Calu3 (cell line): ENCODE measurements around the gene UTS2. TPM values are rescaled to one million over a fixed set of nuclear protein-coding genes. Genes with fewer than 3 reads are reported as not detected.

Experiments used
- BruUV-seq: library from RNA; stranded (reverse); fragments of 400-500 nt; replicated peaks from 2 replicates; lab custom pipeline; 2021; lab: Mats Ljungman, UMichigan
- CTCF ChIA-PET: fragments of 300-600 bp; sonication (Branson Sonifier 250); formaldehyde crosslinking; loops from one replicate; lab custom pipeline; 2022; ENCODE audit warnings: antibody characterized with exemption; lab: Charles Lee
- DNase-seq: peaks from one replicate; pipeline ENCODE4 v3.0.0; 2022
- H3K27ac Mint-ChIP-seq: one replicate; pipeline ENCODE4 v1.8.0; 2022; ENCODE audit warnings: mixed read lengths; ENCODE audit not compliant: unreplicated experiment
- H3K27me3 Mint-ChIP-seq: one replicate; pipeline ENCODE4 v1.8.0; 2022; ENCODE audit warnings: mixed read lengths; ENCODE audit not compliant: unreplicated experiment
- H3K36me3 Mint-ChIP-seq: one replicate; pipeline ENCODE4 v1.8.0; 2022; ENCODE audit warnings: mild to moderate bottlenecking, moderate library complexity, mixed read lengths; ENCODE audit not compliant: insufficient read depth, unreplicated experiment
- H3K4me1 Mint-ChIP-seq: one replicate; pipeline ENCODE4 v1.8.0; 2022; ENCODE audit warnings: mild to moderate bottlenecking, low read depth, mixed read lengths; ENCODE audit not compliant: unreplicated experiment
- H3K4me3 Mint-ChIP-seq: one replicate; pipeline ENCODE4 v1.8.0; 2022; ENCODE audit warnings: mild to moderate bottlenecking, low read depth, moderate library complexity, mixed read lengths; ENCODE audit not compliant: unreplicated experiment
- H3K9me3 Mint-ChIP-seq: one replicate; pipeline ENCODE4 v1.8.0; 2022; ENCODE audit warnings: low read depth, mixed read lengths; ENCODE audit not compliant: unreplicated experiment
- intact Hi-C: fragments of 100-400 bp; cut with micrococcal nuclease; formaldehyde crosslinking; loops from one replicate; pipeline ENCODE4 v1.10.0; 2022; ENCODE audit not compliant: unreplicated experiment
- total RNA-seq: library from RNA; stranded (reverse); gene quantifications from 2 replicates; pipeline ENCODE4 v1.2.3, GENCODE V29; 2022
- TF ChIP-seq, protein P1 (sequence below): fragments of 200-600 bp; IDR thresholded peaks from one replicate; pipeline ENCODE4 v1.8.0; 2022; ENCODE audit warnings: antibody characterized with exemption; ENCODE audit not compliant: unreplicated experiment

The UTS2 gene
- total RNA-seq, 1 experiment from 2014 or later = not detected

DNA sequence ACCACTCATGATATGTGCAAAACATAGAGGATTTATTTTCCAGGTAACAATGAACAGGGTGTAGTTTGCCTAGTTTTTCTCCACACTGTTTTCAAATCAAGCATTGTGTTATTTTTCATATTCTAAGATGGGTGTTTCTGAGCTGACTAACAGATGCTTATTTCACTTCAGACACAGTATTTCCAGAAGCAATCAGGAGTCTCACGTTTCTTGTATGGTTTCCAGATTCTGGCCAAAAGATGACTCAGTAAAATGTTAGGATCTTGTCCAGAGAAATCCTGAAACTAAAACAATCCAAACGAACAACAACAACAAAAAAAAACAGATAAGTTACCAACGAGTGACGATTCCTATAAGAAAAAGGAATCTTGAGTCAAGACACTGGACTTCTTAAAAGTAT, 5.3 kb downstream of the UTS2 start:
- Mint-ChIP-seq H3K9me3 (no peaks in the 10 kb centered on the region), H3K36me3 (no peaks in the 10 kb centered on the region), H3K4me3 (no peak overlapping the region), H3K4me1 (no peaks in the 10 kb centered on the region), H3K27ac (no peak overlapping the region), H3K27me3 (no peaks in the 10 kb centered on the region)
- BruUV-seq = no TSS peak
- TF ChIP-seq, protein P1, sequence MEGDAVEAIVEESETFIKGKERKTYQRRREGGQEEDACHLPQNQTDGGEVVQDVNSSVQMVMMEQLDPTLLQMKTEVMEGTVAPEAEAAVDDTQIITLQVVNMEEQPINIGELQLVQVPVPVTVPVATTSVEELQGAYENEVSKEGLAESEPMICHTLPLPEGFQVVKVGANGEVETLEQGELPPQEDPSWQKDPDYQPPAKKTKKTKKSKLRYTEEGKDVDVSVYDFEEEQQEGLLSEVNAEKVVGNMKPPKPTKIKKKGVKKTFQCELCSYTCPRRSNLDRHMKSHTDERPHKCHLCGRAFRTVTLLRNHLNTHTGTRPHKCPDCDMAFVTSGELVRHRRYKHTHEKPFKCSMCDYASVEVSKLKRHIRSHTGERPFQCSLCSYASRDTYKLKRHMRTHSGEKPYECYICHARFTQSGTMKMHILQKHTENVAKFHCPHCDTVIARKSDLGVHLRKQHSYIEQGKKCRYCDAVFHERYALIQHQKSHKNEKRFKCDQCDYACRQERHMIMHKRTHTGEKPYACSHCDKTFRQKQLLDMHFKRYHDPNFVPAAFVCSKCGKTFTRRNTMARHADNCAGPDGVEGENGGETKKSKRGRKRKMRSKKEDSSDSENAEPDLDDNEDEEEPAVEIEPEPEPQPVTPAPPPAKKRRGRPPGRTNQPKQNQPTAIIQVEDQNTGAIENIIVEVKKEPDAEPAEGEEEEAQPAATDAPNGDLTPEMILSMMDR = no peak
- no peak for DNase-seq
- CTCF ChIA-PET = no interaction called here
- intact Hi-C loops = no loop called here

DNA sequence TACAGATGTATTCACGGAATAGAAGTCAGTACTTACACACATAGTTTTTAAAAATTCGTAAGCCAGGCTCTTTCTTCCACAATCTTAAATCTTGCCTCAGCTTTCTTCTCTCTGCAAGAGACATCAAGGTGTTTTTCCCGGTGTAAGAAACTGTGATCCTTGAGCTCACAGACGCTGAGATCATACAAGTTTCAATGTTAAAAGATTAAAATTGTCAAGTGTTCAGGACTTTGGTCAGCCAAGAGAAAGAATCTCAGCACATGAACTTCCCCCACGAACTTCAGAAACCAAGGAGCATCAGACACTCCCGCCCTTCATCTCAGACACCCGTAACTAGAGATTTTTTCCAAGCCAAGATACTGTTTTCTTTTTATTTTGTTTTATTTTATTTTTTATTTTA, 6.2 kb downstream of the UTS2 start:
- no peak overlapping the region for H3K27ac Mint-ChIP-seq
- no peaks in the 10 kb centered on the region for H3K4me1 Mint-ChIP-seq
- no TSS peak for BruUV-seq
- DNase-seq = no peak
- no peaks in the 10 kb centered on the region for H3K36me3 Mint-ChIP-seq
- intact Hi-C loops = no loop called here
- no peak overlapping the region for H3K4me3 Mint-ChIP-seq
- H3K9me3 Mint-ChIP-seq = no peaks in the 10 kb centered on the region
- no peaks in the 10 kb centered on the region for H3K27me3 Mint-ChIP-seq
- TF ChIP-seq, protein P1 = no peak
- CTCF ChIA-PET = no interaction called here

DNA sequence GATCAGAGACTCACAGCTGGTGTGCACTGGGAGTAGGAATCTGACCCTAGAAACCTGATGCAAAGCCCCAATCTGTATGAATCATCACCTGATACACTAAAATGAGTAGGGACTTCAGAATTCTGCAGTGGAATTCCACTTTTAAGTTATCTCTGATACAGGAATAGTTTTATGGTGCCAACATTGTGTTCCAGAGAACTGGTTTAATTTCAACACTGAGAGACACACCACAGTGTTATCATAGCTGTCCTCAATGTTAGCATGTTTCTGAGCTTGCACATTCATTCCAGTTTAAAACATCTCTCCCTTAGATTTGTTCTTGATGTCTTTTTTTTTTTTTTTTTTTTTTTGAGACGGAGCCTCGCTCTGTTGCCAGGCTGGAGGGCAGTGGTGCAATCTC, 7.1 kb downstream of the UTS2 start:
- intact Hi-C loops = no loop called here
- H3K27me3 Mint-ChIP-seq = no peaks in the 10 kb centered on the region
- CTCF ChIA-PET = no interaction called here
- H3K4me1 Mint-ChIP-seq = no peaks in the 10 kb centered on the region
- H3K27ac Mint-ChIP-seq = no peak overlapping the region
- BruUV-seq = no TSS peak
- TF ChIP-seq, protein P1 = no peak
- H3K36me3 Mint-ChIP-seq = no peaks in the 10 kb centered on the region
- no peak overlapping the region for H3K4me3 Mint-ChIP-seq
- DNase-seq = no peak
- no peaks in the 10 kb centered on the region for H3K9me3 Mint-ChIP-seq

DNA sequence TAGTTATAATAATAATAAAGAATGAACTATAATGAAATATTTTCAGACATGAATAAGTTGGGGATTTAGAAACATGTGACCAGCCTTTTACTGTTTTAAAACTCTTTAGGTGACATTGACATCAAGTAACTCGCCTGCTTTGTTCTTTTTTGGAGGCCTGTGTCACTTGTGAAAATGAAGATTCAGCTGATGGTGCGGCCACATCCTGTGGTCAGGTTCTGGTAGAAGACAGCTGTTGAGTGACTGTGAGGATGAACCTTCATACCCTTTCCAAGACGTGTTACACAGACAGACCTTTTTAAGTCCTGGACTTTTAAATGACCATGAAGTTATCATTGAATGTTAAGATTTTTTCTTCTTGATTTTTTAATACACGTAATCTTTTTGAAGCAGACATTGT, 10.3 kb downstream of the UTS2 start:
- intact Hi-C loops = no loop called here
- CTCF ChIA-PET = no interaction called here

More for the DNA sequence above, 10.3 kb downstream of the UTS2 start:
- no TSS peak for BruUV-seq
- no peak for DNase-seq
- TF ChIP-seq, protein P1 = no peak
- Mint-ChIP-seq H3K27me3 (no peaks in the 10 kb centered on the region), H3K4me3 (no peak overlapping the region), H3K27ac (no peak overlapping the region), H3K4me1 (no peaks in the 10 kb centered on the region), H3K9me3 (no peaks in the 10 kb centered on the region), H3K36me3 (peaks cover 6% of the 10 kb centered on the region)
